T-helper 9 cell (primary cell): ENCODE measurements around the gene MITF.
"Not testable (repeated sequence)": the region's sequence is repeated elsewhere in the genome, so short reads cannot be mapped to it uniquely, and the experiment has no call there.

Source experiments
- DNase-seq: peaks from one replicate; pipeline ENCODE4 v3.0.0-alpha.2; 2020

The MITF gene

DNA sequence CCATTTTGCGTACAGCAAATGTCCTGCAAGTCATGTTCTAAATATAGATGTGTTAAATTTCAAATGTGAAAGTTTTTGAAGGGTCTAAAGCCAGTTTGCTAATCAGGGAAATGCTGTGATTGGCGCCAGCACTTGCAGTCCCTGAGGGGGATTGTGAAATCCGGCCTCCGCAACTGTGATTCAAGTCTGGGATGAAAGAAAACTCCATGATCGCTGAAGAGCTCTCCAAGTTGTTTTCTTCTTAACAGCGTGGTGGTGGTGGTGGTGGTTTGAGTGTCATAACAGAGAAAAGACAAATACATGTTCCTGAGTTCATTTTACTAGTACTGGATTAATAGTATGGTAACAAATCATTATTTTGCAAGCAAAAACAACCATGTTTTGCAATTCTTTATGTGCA lies 51.8 kb downstream of the MITF start:
- DNase-seq: no peak

- no peak for DNase-seq
Observed at GRCh38 chr3:69791919-69792399, 52.7 kb downstream of the MITF start.

- not testable (repeated sequence) for DNase-seq
Observed at GRCh38 chr3:69796126-69796525, 56.9 kb downstream of the MITF start.

GRCh38 chr3:69803681-69804270 lies 64.5 kb downstream of the MITF start:
- DNase-seq: no peak

DNA sequence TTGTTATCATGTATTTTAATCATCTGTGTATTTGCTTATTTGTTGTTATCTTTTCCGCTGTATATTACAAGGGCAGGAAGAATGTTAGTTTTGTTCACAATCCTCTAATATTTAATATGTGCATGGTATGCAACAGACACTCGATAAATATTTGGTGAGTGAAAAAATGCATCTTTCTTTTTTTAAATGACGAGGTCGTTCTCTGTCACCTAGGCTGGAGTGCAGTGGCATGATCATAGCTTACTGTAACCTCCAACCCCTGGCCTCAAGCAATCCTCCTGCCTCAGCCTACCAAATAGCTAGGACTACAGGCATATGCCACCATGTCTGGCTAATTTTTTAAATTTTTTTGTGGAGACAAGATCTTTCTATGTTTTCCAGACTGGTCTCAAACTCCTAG lies 66.2 kb downstream of the MITF start:
- no peak for DNase-seq

- no peak for DNase-seq
Observed at GRCh38 chr3:69806735-69807438, 67.6 kb downstream of the MITF start.

DNA sequence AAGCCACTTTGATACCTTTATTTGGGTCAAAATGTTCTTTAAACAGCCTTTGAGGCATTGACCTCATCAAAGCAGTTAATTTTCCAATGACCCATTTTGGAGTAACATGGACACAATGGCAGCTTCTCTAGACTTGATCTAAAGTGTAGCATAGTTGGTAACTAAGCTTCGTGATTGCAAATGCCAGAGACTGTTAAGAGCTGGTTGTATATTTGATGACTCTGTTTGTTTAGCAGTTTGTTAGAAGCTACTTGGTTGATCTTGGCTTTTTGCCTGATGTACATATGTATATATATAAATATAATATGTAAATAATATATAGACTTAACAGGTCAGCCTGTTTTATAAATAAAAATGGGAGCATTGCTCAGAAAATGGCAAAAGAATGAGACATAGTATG lies 68.4 kb downstream of the MITF start:
- DNase-seq: no peak

- no peak for DNase-seq
Observed at GRCh38 chr3:69809076-69809835, 70.0 kb downstream of the MITF start.

DNA sequence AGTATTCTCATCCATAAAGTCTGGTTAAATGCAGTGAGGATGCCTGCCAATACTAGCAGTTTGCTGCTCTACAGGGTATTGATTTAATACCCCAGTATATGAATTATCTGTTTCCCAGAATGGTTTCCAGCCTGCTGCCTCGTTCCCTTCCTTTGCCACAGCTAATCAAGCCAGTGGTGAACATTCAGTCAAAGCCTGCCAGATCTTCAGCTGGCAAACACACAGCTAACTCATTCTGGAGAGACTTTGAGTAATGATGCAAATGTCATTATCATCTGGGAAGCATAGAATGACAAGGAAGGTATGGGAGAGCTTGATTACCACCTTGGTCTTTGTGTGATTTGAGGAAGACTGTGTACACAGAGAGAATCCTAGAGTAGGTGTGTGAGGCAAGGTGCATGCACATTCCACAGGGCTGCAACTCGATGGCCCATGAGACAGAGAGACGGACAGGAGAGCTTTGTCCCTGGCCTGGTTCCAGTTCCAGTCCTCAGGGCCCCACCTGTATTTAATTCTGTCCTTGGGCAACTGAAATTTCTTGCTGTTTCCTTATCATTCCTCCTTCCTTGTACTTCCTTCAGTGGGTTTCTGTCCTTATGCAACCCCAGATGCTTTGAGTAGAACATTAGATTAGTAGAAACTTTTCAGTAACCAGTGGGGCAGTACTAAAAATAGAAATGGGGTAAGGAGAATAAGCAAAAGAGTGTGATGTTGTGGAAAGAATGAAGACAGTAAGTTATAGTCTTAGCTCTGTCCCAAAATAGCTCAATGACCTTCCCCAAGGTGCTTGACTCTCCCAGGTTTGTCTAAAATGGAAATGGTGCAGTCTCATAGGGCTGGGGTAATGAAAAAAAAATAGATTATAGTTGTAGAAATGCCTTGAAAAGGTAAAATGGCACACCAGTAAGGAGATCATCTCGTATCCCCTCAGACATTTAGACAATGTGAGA lies 72.5 kb downstream of the MITF start:
- no peak for DNase-seq

DNA sequence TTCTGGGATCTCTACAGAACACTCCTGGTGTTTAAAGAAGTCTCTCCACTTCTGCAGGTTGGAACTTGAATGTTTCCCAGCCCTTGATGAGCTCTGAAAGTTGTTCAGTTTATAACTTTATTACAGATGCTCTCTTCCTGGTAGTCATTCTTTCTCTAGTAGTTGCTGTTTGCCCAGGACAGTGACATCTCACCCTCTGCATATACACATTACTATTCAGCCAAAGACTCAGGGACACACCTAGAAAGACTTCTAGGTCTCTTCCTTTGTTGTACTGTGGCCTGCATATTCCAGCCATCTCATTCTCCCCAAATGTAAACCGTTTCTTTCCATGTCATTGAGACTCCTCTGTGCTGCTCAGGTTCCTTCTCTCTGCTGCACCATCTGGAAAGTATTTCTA lies 76.7 kb downstream of the MITF start:
- no peak for DNase-seq

GRCh38 chr3:69817988-69818387 lies 78.7 kb downstream of the MITF start:
- DNase-seq: no peak

DNA sequence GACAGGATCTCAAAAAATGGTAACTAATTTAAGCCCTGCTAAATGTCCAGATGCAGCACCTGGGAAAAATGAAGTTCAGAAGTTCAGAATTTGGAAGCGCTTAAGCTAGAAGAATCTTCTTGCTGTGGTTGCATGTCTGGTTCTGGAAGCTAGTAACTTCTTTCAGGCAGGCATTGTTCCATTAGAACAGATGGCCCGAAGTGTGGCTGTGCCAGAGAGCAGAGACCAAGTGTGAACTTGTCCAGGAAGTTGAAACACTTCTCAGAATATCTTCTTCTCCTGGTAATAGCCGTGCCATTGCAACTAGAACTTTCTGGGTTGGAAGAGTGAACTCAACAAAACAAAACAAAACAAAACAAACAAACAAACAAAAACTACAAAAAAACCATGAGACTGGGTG lies 80.0 kb downstream of the MITF start:
- DNase-seq: no peak

GRCh38 chr3:69821133-69821532 lies 81.9 kb downstream of the MITF start:
- no peak for DNase-seq

DNA sequence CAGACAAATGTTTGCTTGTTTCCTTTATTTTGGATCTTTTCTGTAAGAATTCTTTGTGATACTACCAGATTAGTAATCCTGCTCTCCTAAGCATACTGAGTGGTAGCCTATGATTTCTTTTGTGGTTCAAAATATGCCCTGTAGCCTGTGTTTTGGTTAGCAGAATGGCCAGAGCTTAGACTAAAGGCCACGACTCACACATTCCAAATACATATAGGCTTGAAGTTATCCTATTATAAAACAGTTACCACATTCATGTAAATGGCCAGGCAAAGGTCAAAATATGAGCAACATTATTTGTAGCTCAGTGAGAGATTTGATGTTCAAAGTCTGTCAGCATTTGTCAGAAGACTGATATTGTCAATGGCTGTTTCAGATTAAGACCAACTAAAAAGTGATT lies 84.5 kb downstream of the MITF start:
- DNase-seq: no peak

DNA sequence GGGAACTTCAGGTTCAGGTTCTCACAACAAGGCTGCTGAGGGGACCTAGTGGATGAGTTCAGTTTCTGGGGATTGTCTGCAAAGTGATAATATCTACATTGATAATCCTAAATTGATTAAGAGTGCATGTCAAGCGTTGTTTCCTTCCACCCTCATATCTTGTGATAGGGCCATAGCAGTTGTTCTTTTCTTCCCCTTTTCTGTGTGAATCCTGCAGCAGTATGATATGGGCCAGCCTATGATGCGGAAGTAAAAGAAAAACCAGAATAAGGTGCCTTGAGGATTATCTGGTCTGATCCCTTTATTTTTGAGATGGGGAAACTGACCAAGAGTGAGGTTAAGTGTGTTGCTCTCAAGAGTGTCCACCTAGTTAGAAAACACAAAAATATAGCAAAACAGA lies 86.2 kb downstream of the MITF start:
- DNase-seq: no peak

DNA sequence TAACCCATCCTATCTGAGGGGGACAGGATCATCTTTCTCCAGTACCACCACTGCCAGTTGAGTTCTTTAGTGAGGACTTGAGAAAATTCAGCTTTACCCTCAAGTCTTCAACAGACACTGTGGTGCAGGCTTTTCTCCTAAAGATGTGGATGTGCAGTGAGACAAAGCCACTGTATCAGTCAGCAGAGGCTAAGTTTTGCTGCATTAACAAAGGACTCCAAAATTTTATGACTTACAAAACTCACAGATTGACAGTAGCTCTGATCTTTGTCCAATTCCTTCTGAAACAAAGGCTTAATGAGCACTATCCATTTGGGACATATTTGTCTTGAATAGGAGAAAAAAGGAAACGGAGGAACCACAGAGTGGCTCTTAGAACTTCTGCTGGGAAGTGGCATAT lies 87.9 kb downstream of the MITF start:
- DNase-seq: no peak

DNA sequence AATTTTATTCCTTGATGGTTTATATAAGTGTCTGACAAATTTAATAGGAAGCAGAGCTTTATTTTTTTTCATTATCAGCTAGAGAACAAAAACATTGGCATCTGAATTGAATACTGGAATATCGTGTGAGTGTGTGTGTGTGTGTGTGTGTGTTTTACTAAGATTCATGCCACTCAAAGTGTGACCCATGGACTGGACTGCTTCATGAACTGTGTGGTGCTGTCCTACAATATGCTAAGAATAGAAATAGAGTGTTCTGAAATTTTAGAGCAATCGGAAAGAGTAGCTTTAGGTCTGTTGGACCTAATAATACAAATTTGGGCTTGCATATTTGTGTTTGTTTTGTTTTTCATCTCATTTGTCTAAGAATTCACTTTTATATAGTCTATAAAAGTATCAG lies 89.6 kb downstream of the MITF start:
- no peak for DNase-seq

- no peak for DNase-seq
Observed at GRCh38 chr3:69830147-69830546, 90.9 kb downstream of the MITF start.

DNA sequence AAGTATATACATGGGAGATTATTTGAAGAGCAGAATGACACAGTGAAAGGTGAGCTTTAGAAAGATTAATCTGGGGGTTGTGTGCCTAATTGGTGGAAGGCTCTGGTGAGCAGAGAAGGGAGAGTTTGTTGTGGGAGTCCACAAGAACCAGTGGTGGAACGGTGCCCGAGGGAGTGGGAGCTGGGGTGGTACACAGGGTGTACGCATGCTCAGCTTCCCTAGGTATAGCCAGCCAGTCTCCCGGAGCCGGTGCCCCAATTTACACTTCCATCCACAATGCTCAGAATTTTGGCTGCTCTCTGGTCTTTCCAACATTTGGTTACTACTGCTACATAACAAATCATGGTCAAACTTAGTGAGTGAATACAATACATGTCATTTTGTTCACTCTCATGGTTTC lies 92.5 kb downstream of the MITF start:
- no peak for DNase-seq

- DNase-seq: no peak
Observed at GRCh38 chr3:69833591-69833990, 94.3 kb downstream of the MITF start.

- DNase-seq: no peak
Observed at GRCh38 chr3:69838217-69838616, 99.0 kb downstream of the MITF start.

DNA sequence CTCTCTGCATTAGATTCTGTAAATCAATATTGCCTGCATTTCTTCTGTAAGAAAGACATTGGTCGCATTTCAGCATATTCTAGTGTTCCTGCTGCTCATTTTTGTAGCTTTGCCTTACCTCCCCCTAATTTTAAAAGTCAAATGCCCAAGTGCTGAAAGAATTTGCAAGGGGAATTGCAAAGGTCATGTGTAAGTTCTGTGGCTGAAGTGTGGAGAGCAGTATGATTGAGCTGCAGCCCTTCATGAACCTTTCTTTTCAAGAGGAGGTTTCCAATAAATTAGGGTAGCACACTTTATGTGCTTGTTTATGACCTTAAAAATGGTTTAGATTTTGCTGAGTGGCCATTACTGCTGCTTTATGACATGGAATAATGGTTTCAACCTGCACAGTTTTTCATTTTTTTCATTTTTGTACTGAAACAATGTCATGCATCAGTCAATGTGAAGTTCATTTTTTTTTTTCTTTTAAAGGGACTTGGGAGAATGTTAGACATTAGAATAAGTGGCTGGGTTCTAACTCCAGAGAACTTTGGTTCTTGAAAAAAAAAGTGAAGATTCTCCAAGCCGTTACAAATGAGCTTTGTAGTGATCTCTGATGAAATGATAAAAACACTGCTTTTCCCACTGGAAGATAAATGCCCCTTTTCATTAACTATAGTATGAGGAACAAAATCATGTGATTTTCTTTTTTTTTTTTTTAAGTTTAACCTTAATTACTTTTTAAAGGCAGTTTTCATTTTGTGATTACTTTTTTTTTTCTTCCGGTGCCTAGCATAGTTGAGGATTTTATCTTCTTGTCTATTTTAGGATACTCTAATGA lies 99.6 kb downstream of the MITF start:
- no peak for DNase-seq
